WTC11 (cell line): Measurements from ENCODE around the gene LDLR.

Experiments used
- ETV6 ChIP-seq: sonication (generic); formaldehyde crosslinking; IDR thresholded peaks from 2 replicates; pipeline ENCODE4 v1.8.1; 2022; ENCODE audit warnings: mild to moderate bottlenecking, missing genetic modification reagents
- GABPB1 ChIP-seq: sonication (generic); formaldehyde crosslinking; IDR thresholded peaks from 2 replicates; pipeline ENCODE4 v1.8.1; 2023; ENCODE audit warnings: mild to moderate bottlenecking, missing genetic modification reagents
- NFE2L1 ChIP-seq: sonication (generic); formaldehyde crosslinking; IDR thresholded peaks from 2 replicates; pipeline ENCODE4 v1.8.1; 2023; ENCODE audit warnings: missing genetic modification reagents
- NR2C2 ChIP-seq: sonication (generic); formaldehyde crosslinking; IDR thresholded peaks from 2 replicates; pipeline ENCODE4 v1.8.0; 2022; ENCODE audit warnings: mild to moderate bottlenecking, missing genetic modification reagents
- TEAD1 ChIP-seq: sonication (generic); formaldehyde crosslinking; IDR thresholded peaks from 2 replicates; pipeline ENCODE4 v1.8.0; 2022; ENCODE audit warnings: mild to moderate bottlenecking, missing genetic modification reagents
- TEAD4 ChIP-seq: sonication (generic); formaldehyde crosslinking; IDR thresholded peaks from 2 replicates; pipeline ENCODE4 v1.8.0; 2022; ENCODE audit warnings: mild to moderate bottlenecking, missing genetic modification reagents
- TF ChIP-seq, protein P1 (sequence below): sonication (generic); formaldehyde crosslinking; IDR thresholded peaks from 2 replicates; pipeline ENCODE4 v1.8.1; 2022; ENCODE audit warnings: missing genetic modification reagents, borderline replicate concordance
- TF ChIP-seq, protein P2 (sequence below): fragments of 200-600 bp; IDR thresholded peaks from 2 replicates; pipeline ENCODE4 v1.8.0; 2022; ENCODE audit warnings: antibody characterized with exemption
- TF ChIP-seq, protein P3 (sequence below): sonication (generic); formaldehyde crosslinking; IDR thresholded peaks from 2 replicates; pipeline ENCODE4 v1.8.1; 2022; ENCODE audit warnings: low read depth, mild to moderate bottlenecking, moderate library complexity, missing genetic modification reagents, borderline replicate concordance
- TF ChIP-seq, protein P4 (sequence below): fragments of 250-450 bp; sonication (Bioruptor Pico); IDR thresholded peaks from 2 replicates; pipeline ENCODE4 v2.1.2; 2022; ENCODE audit warnings: mild to moderate bottlenecking, moderate library complexity
- TF ChIP-seq, protein P5 (sequence below): sonication (generic); formaldehyde crosslinking; IDR thresholded peaks from 2 replicates; pipeline ENCODE4 v1.8.1; 2022; ENCODE audit warnings: low read depth, missing genetic modification reagents, borderline replicate concordance
- TF ChIP-seq, protein P6 (sequence below): sonication (generic); formaldehyde crosslinking; conservative IDR thresholded peaks from 2 replicates; pipeline ENCODE4 v1.8.1; 2023; ENCODE audit warnings: mild to moderate bottlenecking, low read depth, missing genetic modification reagents, moderate library complexity
- TF ChIP-seq, protein P7 (sequence below): sonication (generic); formaldehyde crosslinking; IDR thresholded peaks from 2 replicates; pipeline ENCODE4 v1.8.0; 2023; ENCODE audit warnings: missing genetic modification reagents

DNA sequence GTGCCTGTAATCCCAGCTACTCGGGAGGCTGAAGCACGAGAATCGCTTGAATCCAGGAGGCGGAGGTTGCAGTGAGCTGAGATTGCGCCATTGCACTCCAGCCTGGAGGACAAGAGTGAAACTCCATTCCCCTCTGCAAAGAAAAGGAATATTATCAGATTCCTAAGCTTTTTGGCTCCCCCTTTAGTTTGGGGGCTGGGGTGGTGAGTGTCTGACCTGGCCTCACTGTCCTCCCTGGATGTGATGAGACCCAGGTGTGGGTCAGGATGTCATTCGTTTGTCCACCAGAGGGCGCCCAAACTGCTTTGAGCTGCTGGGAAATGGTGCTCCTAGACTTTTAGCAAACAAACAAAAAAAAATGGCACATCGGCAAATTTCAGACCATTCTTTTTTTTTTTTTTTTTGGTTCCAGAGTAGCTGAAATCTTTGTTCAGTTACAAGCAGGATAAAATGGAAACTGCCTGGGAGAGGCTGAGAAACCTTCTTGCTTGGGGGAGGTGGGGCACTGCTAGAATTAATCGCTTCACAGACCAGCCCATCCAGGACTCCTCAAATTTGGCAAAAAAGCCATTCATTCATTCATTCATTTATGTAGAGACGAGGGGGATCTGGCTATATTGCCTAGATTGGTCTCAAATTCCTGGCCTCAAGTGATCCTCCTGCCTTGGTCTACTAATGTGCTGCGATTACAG lies 36.9 kb downstream of the LDLR start:
- TF ChIP-seq, protein P1, sequence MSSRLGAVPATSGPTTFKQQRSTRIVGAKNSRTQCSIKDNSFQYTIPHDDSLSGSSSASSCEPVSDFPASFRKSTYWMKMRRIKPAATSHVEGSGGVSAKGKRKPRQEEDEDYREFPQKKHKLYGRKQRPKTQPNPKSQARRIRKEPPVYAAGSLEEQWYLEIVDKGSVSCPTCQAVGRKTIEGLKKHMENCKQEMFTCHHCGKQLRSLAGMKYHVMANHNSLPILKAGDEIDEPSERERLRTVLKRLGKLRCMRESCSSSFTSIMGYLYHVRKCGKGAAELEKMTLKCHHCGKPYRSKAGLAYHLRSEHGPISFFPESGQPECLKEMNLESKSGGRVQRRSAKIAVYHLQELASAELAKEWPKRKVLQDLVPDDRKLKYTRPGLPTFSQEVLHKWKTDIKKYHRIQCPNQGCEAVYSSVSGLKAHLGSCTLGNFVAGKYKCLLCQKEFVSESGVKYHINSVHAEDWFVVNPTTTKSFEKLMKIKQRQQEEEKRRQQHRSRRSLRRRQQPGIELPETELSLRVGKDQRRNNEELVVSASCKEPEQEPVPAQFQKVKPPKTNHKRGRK, result no peak
- TF ChIP-seq, protein P2, sequence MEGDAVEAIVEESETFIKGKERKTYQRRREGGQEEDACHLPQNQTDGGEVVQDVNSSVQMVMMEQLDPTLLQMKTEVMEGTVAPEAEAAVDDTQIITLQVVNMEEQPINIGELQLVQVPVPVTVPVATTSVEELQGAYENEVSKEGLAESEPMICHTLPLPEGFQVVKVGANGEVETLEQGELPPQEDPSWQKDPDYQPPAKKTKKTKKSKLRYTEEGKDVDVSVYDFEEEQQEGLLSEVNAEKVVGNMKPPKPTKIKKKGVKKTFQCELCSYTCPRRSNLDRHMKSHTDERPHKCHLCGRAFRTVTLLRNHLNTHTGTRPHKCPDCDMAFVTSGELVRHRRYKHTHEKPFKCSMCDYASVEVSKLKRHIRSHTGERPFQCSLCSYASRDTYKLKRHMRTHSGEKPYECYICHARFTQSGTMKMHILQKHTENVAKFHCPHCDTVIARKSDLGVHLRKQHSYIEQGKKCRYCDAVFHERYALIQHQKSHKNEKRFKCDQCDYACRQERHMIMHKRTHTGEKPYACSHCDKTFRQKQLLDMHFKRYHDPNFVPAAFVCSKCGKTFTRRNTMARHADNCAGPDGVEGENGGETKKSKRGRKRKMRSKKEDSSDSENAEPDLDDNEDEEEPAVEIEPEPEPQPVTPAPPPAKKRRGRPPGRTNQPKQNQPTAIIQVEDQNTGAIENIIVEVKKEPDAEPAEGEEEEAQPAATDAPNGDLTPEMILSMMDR, result peak; percentile 82
- TF ChIP-seq TEAD1 (no peak), GABPB1 (no peak), NFE2L1 (no peak), TEAD4 (CRISPR knock-in tag) (no peak), ETV6 (CRISPR knock-in tag) (no peak), NR2C2 (CRISPR knock-in tag) (no peak)
- TF ChIP-seq, protein P3, sequence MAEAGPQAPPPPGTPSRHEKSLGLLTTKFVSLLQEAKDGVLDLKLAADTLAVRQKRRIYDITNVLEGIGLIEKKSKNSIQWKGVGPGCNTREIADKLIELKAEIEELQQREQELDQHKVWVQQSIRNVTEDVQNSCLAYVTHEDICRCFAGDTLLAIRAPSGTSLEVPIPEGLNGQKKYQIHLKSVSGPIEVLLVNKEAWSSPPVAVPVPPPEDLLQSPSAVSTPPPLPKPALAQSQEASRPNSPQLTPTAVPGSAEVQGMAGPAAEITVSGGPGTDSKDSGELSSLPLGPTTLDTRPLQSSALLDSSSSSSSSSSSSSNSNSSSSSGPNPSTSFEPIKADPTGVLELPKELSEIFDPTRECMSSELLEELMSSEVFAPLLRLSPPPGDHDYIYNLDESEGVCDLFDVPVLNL, result no peak
- TF ChIP-seq, protein P4, sequence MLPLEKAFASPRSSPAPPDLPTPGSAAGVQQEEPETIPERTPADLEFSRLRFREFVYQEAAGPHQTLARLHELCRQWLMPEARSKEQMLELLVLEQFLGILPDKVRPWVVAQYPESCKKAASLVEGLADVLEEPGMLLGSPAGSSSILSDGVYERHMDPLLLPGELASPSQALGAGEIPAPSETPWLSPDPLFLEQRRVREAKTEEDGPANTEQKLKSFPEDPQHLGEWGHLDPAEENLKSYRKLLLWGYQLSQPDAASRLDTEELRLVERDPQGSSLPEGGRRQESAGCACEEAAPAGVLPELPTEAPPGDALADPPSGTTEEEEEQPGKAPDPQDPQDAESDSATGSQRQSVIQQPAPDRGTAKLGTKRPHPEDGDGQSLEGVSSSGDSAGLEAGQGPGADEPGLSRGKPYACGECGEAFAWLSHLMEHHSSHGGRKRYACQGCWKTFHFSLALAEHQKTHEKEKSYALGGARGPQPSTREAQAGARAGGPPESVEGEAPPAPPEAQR (CRISPR knock-in tag), result no peak
- TF ChIP-seq, protein P5, sequence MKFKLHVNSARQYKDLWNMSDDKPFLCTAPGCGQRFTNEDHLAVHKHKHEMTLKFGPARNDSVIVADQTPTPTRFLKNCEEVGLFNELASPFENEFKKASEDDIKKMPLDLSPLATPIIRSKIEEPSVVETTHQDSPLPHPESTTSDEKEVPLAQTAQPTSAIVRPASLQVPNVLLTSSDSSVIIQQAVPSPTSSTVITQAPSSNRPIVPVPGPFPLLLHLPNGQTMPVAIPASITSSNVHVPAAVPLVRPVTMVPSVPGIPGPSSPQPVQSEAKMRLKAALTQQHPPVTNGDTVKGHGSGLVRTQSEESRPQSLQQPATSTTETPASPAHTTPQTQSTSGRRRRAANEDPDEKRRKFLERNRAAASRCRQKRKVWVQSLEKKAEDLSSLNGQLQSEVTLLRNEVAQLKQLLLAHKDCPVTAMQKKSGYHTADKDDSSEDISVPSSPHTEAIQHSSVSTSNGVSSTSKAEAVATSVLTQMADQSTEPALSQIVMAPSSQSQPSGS, result no peak
- TF ChIP-seq, protein P6, sequence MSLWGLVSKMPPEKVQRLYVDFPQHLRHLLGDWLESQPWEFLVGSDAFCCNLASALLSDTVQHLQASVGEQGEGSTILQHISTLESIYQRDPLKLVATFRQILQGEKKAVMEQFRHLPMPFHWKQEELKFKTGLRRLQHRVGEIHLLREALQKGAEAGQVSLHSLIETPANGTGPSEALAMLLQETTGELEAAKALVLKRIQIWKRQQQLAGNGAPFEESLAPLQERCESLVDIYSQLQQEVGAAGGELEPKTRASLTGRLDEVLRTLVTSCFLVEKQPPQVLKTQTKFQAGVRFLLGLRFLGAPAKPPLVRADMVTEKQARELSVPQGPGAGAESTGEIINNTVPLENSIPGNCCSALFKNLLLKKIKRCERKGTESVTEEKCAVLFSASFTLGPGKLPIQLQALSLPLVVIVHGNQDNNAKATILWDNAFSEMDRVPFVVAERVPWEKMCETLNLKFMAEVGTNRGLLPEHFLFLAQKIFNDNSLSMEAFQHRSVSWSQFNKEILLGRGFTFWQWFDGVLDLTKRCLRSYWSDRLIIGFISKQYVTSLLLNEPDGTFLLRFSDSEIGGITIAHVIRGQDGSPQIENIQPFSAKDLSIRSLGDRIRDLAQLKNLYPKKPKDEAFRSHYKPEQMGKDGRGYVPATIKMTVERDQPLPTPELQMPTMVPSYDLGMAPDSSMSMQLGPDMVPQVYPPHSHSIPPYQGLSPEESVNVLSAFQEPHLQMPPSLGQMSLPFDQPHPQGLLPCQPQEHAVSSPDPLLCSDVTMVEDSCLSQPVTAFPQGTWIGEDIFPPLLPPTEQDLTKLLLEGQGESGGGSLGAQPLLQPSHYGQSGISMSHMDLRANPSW (CRISPR knock-in tag), result no peak
- TF ChIP-seq, protein P7, sequence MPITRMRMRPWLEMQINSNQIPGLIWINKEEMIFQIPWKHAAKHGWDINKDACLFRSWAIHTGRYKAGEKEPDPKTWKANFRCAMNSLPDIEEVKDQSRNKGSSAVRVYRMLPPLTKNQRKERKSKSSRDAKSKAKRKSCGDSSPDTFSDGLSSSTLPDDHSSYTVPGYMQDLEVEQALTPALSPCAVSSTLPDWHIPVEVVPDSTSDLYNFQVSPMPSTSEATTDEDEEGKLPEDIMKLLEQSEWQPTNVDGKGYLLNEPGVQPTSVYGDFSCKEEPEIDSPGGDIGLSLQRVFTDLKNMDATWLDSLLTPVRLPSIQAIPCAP (CRISPR knock-in tag), result no peak
